PC-9 (cell line): ENCODE data around the gene ATP5PD.

Experiments used
- EZH2 ChIP-seq: fragments of 200-600 bp; sonication (generic); IDR thresholded peaks from 2 replicates; pipeline ENCODE4 v1.8.0; 2017; ENCODE audit warnings: antibody characterized with exemption, low read depth
- TF ChIP-seq, protein P1 (sequence below): fragments of 200-600 bp; sonication (generic); conservative IDR thresholded peaks from 2 replicates; pipeline ENCODE4 v1.6.1; 2017; ENCODE audit warnings: mixed run types, antibody characterized with exemption, mild to moderate bottlenecking, moderate library complexity

DNA sequence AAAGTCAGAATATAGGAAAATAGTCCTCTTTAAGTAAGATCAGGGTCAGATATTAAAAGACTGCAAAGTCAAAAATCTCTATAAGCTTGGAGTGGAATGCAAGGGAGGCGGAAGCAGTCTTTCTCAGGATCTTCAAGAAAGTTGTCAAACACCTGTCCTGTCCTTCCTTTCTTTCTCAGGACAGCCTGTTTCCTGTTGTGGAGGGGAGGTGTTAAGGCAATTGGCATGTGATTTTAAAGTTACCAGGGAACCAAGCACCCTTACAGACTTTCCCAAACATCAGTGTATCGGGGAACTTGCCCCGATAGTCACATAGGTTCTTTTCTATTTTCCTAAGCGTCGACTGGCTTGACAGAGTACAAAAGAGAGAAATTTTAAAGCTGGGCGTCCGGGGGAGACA, 2.1 kb downstream of the ATP5PD start:
- TF ChIP-seq, protein P1, sequence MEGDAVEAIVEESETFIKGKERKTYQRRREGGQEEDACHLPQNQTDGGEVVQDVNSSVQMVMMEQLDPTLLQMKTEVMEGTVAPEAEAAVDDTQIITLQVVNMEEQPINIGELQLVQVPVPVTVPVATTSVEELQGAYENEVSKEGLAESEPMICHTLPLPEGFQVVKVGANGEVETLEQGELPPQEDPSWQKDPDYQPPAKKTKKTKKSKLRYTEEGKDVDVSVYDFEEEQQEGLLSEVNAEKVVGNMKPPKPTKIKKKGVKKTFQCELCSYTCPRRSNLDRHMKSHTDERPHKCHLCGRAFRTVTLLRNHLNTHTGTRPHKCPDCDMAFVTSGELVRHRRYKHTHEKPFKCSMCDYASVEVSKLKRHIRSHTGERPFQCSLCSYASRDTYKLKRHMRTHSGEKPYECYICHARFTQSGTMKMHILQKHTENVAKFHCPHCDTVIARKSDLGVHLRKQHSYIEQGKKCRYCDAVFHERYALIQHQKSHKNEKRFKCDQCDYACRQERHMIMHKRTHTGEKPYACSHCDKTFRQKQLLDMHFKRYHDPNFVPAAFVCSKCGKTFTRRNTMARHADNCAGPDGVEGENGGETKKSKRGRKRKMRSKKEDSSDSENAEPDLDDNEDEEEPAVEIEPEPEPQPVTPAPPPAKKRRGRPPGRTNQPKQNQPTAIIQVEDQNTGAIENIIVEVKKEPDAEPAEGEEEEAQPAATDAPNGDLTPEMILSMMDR, result no peak
- TF ChIP-seq EZH2, result no peak
